GM23248 (cell line): ENCODE measurements around the gene IQSEC3. TPM values are rescaled to one million over a fixed set of nuclear protein-coding genes. Genes with fewer than 3 reads are reported as not detected.

Source experiments
- DNase-seq: peaks from one replicate; pipeline ENCODE4 v3.0.0-alpha.2; 2015
- H2AFZ ChIP-seq: fragments of 200-600 bp; sonication (generic); 2 replicates; pipeline ENCODE4 v1.6.1; 2016; ENCODE audit warnings: antibody characterized with exemption
- H3F3A ChIP-seq: fragments of 200-600 bp; sonication (generic); 2 replicates; pipeline ENCODE4 v1.6.1; 2016; ENCODE audit warnings: mild to moderate bottlenecking, antibody characterized with exemption, mixed run types; ENCODE audit not compliant: insufficient read depth
- H3K27ac ChIP-seq: fragments of 200-600 bp; sonication (generic); 2 replicates; pipeline ENCODE4 v1.5.1; 2016; ENCODE audit warnings: mild to moderate bottlenecking
- H3K27me3 ChIP-seq: fragments of 200-600 bp; sonication (generic); replicated peaks from 2 replicates; pipeline ENCODE4 v1.6.1; 2016; ENCODE audit warnings: mild to moderate bottlenecking; ENCODE audit not compliant: insufficient read depth
- H3K36me3 ChIP-seq: fragments of 200-600 bp; sonication (generic); 2 replicates; pipeline ENCODE4 v1.6.1; 2016; ENCODE audit warnings: low read depth, mild to moderate bottlenecking
- H3K4me1 ChIP-seq: fragments of 200-600 bp; sonication (generic); 2 replicates; pipeline ENCODE4 v1.6.1; 2016; ENCODE audit warnings: mild to moderate bottlenecking; ENCODE audit not compliant: insufficient read depth
- H3K4me2 ChIP-seq: fragments of 200-600 bp; sonication (generic); one replicate; pipeline ENCODE4 v1.6.1; 2016; ENCODE audit warnings: mild to moderate bottlenecking; ENCODE audit not compliant: unreplicated experiment
- H3K4me3 ChIP-seq: fragments of 200-600 bp; sonication (generic); 2 replicates; pipeline ENCODE4 v1.5.1; 2016; ENCODE audit warnings: mild to moderate bottlenecking
- H3K79me2 ChIP-seq: fragments of 200-600 bp; sonication (generic); 2 replicates; pipeline ENCODE4 v1.6.1; 2016; ENCODE audit warnings: mild to moderate bottlenecking; ENCODE audit not compliant: insufficient read depth
- H3K9ac ChIP-seq: fragments of 200-600 bp; sonication (generic); 2 replicates; pipeline ENCODE4 v1.6.1; 2016; ENCODE audit warnings: mild to moderate bottlenecking
- H3K9me2 ChIP-seq: fragments of 200-600 bp; sonication (generic); 2 replicates; pipeline ENCODE4 v1.6.1; 2016; ENCODE audit warnings: mixed run types, mild to moderate bottlenecking, moderate library complexity; ENCODE audit not compliant: insufficient read depth
- H3K9me3 ChIP-seq: fragments of 200-600 bp; sonication (generic); one replicate; pipeline ENCODE4 v1.6.1; 2017; ENCODE audit warnings: low read depth
- H4K20me1 ChIP-seq: fragments of 200-600 bp; sonication (generic); 2 replicates; pipeline ENCODE4 v1.6.0; 2016; ENCODE audit not compliant: insufficient read depth
- EZH2 ChIP-seq: fragments of 200-600 bp; sonication (generic); IDR thresholded peaks from 2 replicates; pipeline ENCODE4 v1.6.1; 2018; ENCODE audit warnings: antibody characterized with exemption, mild to moderate bottlenecking; ENCODE audit not compliant: insufficient read depth, poor library complexity, severe bottlenecking
- EZH2phosphoT487 ChIP-seq: fragments of 200-600 bp; sonication (generic); IDR thresholded peaks from 2 replicates; pipeline ENCODE4 v1.6.1; 2018; ENCODE audit warnings: antibody characterized with exemption, moderate library complexity, mild to moderate bottlenecking, low read depth; ENCODE audit not compliant: insufficient read depth
- WGBS, 2 experiments: methylation state at CpG; one replicate each; pipeline ENCODE4 v1.1.6; 2015 to 2017; ENCODE audit warnings: low lambda C conversion rate in 2 of 2, low coverage in 1 of 2; ENCODE audit errors: missing lambda C conversion rate in 2 of 2; 5-methylcytosine and 5-hydroxymethylcytosine counted together
- in situ Hi-C: fragments of 300-500 bp; cut with MboI; formaldehyde crosslinking; loops from 2 replicates; pipeline ENCODE4 v1.15.0; 2020
- polyA plus RNA-seq: library from polyadenylated mRNA; unstranded; fragments of >200 nt; fragmentation: Nextera tagmentation; extraction: Ambion mirVana; gene quantifications from 2 replicates; pipeline ENCODE4 v1.2.1, GENCODE V29; 2016
- total RNA-seq: library from RNA; depleted of rRNA; stranded (reverse); fragments of >200 nt; shearing (Covaris generic); gene quantifications from 2 replicates; pipeline ENCODE4 v1.2.3, GENCODE V29; 2014

IQSEC3 gene
- total and polyA plus RNA-seq, 2 experiments from 2014 or later = not detected

GRCh38 chr12:101969-102878, 35.7 kb downstream of the IQSEC3 start:
- no peaks in the 10 kb centered on the region for H4K20me1 ChIP-seq
- H3K27ac ChIP-seq = no peak overlapping the region
- H3K9me3 ChIP-seq = no peaks in the 10 kb centered on the region
- TF ChIP-seq EZH2phosphoT487 (no peak), EZH2 (no peak)
- H3K9ac ChIP-seq = no peak overlapping the region
- H3K4me1 ChIP-seq = no peaks in the 10 kb centered on the region
- H3K27me3 ChIP-seq = peaks cover 40% of the 10 kb centered on the region
- no peaks in the 10 kb centered on the region for H3K9me2 ChIP-seq
- no peak overlapping the region for H2AFZ ChIP-seq
- H3K4me3 ChIP-seq = no peak overlapping the region
- no peak overlapping the region for H3K4me2 ChIP-seq
- H3K36me3 ChIP-seq = no peaks in the 10 kb centered on the region
- no peaks in the 10 kb centered on the region for H3F3A ChIP-seq
- no peaks in the 10 kb centered on the region for H3K79me2 ChIP-seq
- in situ Hi-C loops = no loop called here
- peak; percentile 10 for DNase-seq
- 33 to 36% methylated on average over 12 to 15 of the region's 15 CpGs for WGBS, 2 experiments

GRCh38 chr12:102879-103168, 36.3 kb downstream of the IQSEC3 start:
- H2AFZ ChIP-seq = no peak overlapping the region
- H3K4me2 ChIP-seq = no peak overlapping the region
- in situ Hi-C loops = no loop called here
- no peaks in the 10 kb centered on the region for H3K79me2 ChIP-seq
- H3K27me3 ChIP-seq = peaks cover 34% of the 10 kb centered on the region
- no peak for DNase-seq
- no peaks in the 10 kb centered on the region for H3K36me3 ChIP-seq
- H3F3A ChIP-seq = no peaks in the 10 kb centered on the region
- WGBS, 2 experiments = 70 to 76% methylated on average over 7 of the region's 7 CpGs
- H3K9ac ChIP-seq = no peak overlapping the region
- H3K27ac ChIP-seq = no peak overlapping the region
- no peak overlapping the region for H3K4me3 ChIP-seq
- no peaks in the 10 kb centered on the region for H4K20me1 ChIP-seq
- H3K4me1 ChIP-seq = no peaks in the 10 kb centered on the region
- H3K9me3 ChIP-seq = no peaks in the 10 kb centered on the region
- H3K9me2 ChIP-seq = no peaks in the 10 kb centered on the region
- no peak for TF ChIP-seq EZH2phosphoT487
- TF ChIP-seq EZH2 = no peak

GRCh38 chr12:103169-103981, 36.8 kb downstream of the IQSEC3 start:
- Histone ChIP-seq H3K27ac (no peak overlapping the region), H2AFZ (no peak overlapping the region), H3F3A (no peaks in the 10 kb centered on the region), H3K9ac (no peak overlapping the region), H3K4me2 (no peak overlapping the region), H3K9me3 (no peaks in the 10 kb centered on the region), H3K4me3 (no peak overlapping the region), H3K79me2 (no peaks in the 10 kb centered on the region), H3K4me1 (no peaks in the 10 kb centered on the region), H3K36me3 (no peaks in the 10 kb centered on the region), H3K9me2 (no peaks in the 10 kb centered on the region), H3K27me3 (peaks cover 29% of the 10 kb centered on the region), H4K20me1 (no peaks in the 10 kb centered on the region)
- TF ChIP-seq EZH2phosphoT487 (no peak), EZH2 (no peak)
- peak; percentile 13 for DNase-seq
- in situ Hi-C loops = no loop called here
- 75 to 90% methylated on average over 3 to 18 of the region's 19 CpGs for WGBS, 2 experiments

GRCh38 chr12:104551-105081, 38.0 kb downstream of the IQSEC3 start:
- peak; percentile 14 for DNase-seq
- no peak for TF ChIP-seq EZH2
- TF ChIP-seq EZH2phosphoT487 = no peak
- H3K79me2 ChIP-seq = no peaks in the 10 kb centered on the region
- peaks cover 27% of the 10 kb centered on the region for H3K27me3 ChIP-seq
- no peaks in the 10 kb centered on the region for H3K9me2 ChIP-seq
- WGBS, 2 experiments = 42 to 49% methylated on average over 40 of the region's 40 CpGs
- H3F3A ChIP-seq = no peaks in the 10 kb centered on the region
- H2AFZ ChIP-seq = no peak overlapping the region
- no peak overlapping the region for H3K27ac ChIP-seq
- no peaks in the 10 kb centered on the region for H4K20me1 ChIP-seq
- no peaks in the 10 kb centered on the region for H3K9me3 ChIP-seq
- no peaks in the 10 kb centered on the region for H3K36me3 ChIP-seq
- in situ Hi-C loops = no loop called here
- no peak overlapping the region for H3K9ac ChIP-seq
- H3K4me2 ChIP-seq = no peak overlapping the region
- no peaks in the 10 kb centered on the region for H3K4me1 ChIP-seq
- H3K4me3 ChIP-seq = no peak overlapping the region
